CD14-positive monocyte (primary cell): Measurements from ENCODE around the gene SIRPB2. TPM values are rescaled to one million over a fixed set of nuclear protein-coding genes. Genes with fewer than 3 reads are reported as not detected.
A peak's percentile ranks its signal among the peaks of the same experiment; 100 is the strongest.

Experiments used
- DNase-seq, 3 donors: peaks; one replicate each; pipeline ENCODE4 v3.0.0-alpha.2; 2011 to 2022
- H2AFZ ChIP-seq: 2 replicates; pipeline ENCODE4 v1.6.0; 2012; ENCODE audit warnings: mild to moderate bottlenecking, low read depth, low read length, inconsistent platforms; ENCODE audit not compliant: insufficient read depth, poor library complexity, severe bottlenecking
- H3K27ac ChIP-seq, 2 donors: 1 replicate in 1 of 2; 2 replicates in 1 of 2; pipeline ENCODE4 v1.5.1; 2012 to 2013; ENCODE audit warnings: low read length in 2 of 2, control low read depth in 1 of 2, inconsistent platforms in 1 of 2, low read depth in 1 of 2, mild to moderate bottlenecking in 1 of 2
- H3K27me3 ChIP-seq, 2 donors: one replicate each; pipeline versions ENCODE4 v1.6.0 to v1.6.1; 2011 to 2013; ENCODE audit warnings: low read length in 2 of 2; ENCODE audit not compliant: control insufficient read depth in 2 of 2, insufficient read depth in 2 of 2
- H3K36me3 ChIP-seq, 2 donors: replicated peaks in 1 of 2; 1 replicate in 1 of 2; 2 replicates in 1 of 2; pipeline versions ENCODE4 v1.5.1 to v1.6.1; 2012 to 2013; ENCODE audit warnings: low read length in 2 of 2, control low read depth in 1 of 2, inconsistent platforms in 1 of 2, mild to moderate bottlenecking in 1 of 2; ENCODE audit not compliant: insufficient read depth in 2 of 2, control insufficient read depth in 1 of 2
- H3K4me1 ChIP-seq, 2 donors: 1 replicate in 1 of 2; 2 replicates in 1 of 2; pipeline versions ENCODE4 v1.5.1 to v1.6.1; 2012 to 2013; ENCODE audit warnings: low read length in 2 of 2, control low read depth in 1 of 2, inconsistent platforms in 1 of 2, mild to moderate bottlenecking in 1 of 2, moderate library complexity in 1 of 2; ENCODE audit not compliant: insufficient read depth in 2 of 2, control insufficient read depth in 1 of 2
- H3K4me2 ChIP-seq: replicated peaks from 2 replicates; pipeline ENCODE3; 2012; ENCODE audit warnings: low read length, moderate library complexity, mild to moderate bottlenecking; ENCODE audit not compliant: poor library complexity, severe bottlenecking; ENCODE audit errors: extremely low read depth
- H3K4me3 ChIP-seq, 3 experiments: fragments of 200-600 bp in 1 of 3; sonication (generic) in 1 of 3; replicated peaks in 1 of 3; 1 replicate in 2 of 3; 2 replicates in 1 of 3; pipeline ENCODE4 v1.5.1; 2011 to 2013; ENCODE audit warnings: low read length in 3 of 3, mild to moderate bottlenecking in 3 of 3, control low read depth in 2 of 3, low read depth in 2 of 3, inconsistent platforms in 1 of 3, moderate library complexity in 1 of 3
- H3K79me2 ChIP-seq: 2 replicates; pipeline ENCODE4 v1.6.0; 2012; ENCODE audit warnings: mild to moderate bottlenecking, control low read depth, inconsistent platforms, low read length, moderate library complexity; ENCODE audit not compliant: insufficient read depth
- H3K9ac ChIP-seq: 2 replicates; pipeline ENCODE4 v1.6.0; 2017; ENCODE audit warnings: low read length, mild to moderate bottlenecking; ENCODE audit not compliant: insufficient read depth, poor library complexity, severe bottlenecking
- H3K9me3 ChIP-seq, 2 donors: replicated peaks in 1 of 2; 1 replicate in 1 of 2; 2 replicates in 1 of 2; pipeline versions ENCODE4 v1.5.1 to v1.6.1; 2012 to 2013; ENCODE audit warnings: low read length in 2 of 2, control low read depth in 1 of 2; ENCODE audit not compliant: control insufficient read depth in 1 of 2, insufficient read depth in 1 of 2
- H4K20me1 ChIP-seq: 2 replicates; pipeline ENCODE4 v1.6.0; 2012; ENCODE audit warnings: mild to moderate bottlenecking, low read length, control low read depth, moderate library complexity; ENCODE audit not compliant: insufficient read depth
- H3K27ac Mint-ChIP-seq, 7 donors: one replicate each; pipeline ENCODE4 v1.8.0; 2020; ENCODE audit warnings: mild to moderate bottlenecking in 7 of 7, mixed read lengths in 7 of 7, moderate library complexity in 6 of 7, inconsistent platforms in 2 of 7
- H3K27me3 Mint-ChIP-seq, 3 donors: one replicate each; pipeline ENCODE4 v1.8.0; 2021 to 2022; ENCODE audit warnings: low read depth in 3 of 3, mild to moderate bottlenecking in 3 of 3, mixed read lengths in 3 of 3, moderate library complexity in 3 of 3, inconsistent platforms in 1 of 3
- H3K36me3 Mint-ChIP-seq, 2 donors: one replicate each; pipeline ENCODE4 v1.8.0; 2020; ENCODE audit warnings: mixed read lengths in 2 of 2, inconsistent platforms in 1 of 2, mild to moderate bottlenecking in 1 of 2
- H3K4me1 Mint-ChIP-seq: one replicate; pipeline ENCODE4 v1.8.0; 2020; ENCODE audit warnings: mild to moderate bottlenecking, mixed read lengths
- H3K4me3 Mint-ChIP-seq, 2 donors: one replicate each; pipeline ENCODE4 v1.8.0; 2020; ENCODE audit warnings: mild to moderate bottlenecking in 2 of 2, mixed read lengths in 2 of 2, moderate library complexity in 1 of 2
- H3K9me3 Mint-ChIP-seq, 7 donors: one replicate each; pipeline ENCODE4 v1.8.0; 2020 to 2022; ENCODE audit warnings: mixed read lengths in 7 of 7, mild to moderate bottlenecking in 6 of 7, moderate library complexity in 6 of 7, inconsistent platforms in 2 of 7
- CTCF ChIP-seq: fragments of 200-600 bp; IDR thresholded peaks from one replicate; pipeline ENCODE4 v1.8.0; 2022; ENCODE audit warnings: antibody characterized with exemption, mild to moderate bottlenecking
- WGBS: methylation state at CpG from one replicate; pipeline ENCODE4 v1.1.5; 2013; ENCODE audit warnings: missing lambda C conversion rate; ENCODE audit not compliant: insufficient coverage; 5-methylcytosine and 5-hydroxymethylcytosine counted together
- intact Hi-C, 2 donors: fragments of 100-400 bp; cut with micrococcal nuclease; formaldehyde crosslinking; loops; one replicate each; pipeline versions ENCODE4 v1.15.0 to v1.15.1; 2023
- polyA plus RNA-seq, 3 donors: library from polyadenylated mRNA; depleted of rRNA in 1 of 3; unstranded in 2 of 3; stranded (reverse) in 1 of 3; fragments of 300-500 nt in 2 of 3; fragments of >200 nt in 1 of 3; fragmentation: Illumina TruSeq in 2 of 3; gene quantifications; 1 replicate in 2 of 3; 2 replicates in 1 of 3; pipeline ENCODE4 v1.2.3, GENCODE V29; 2012 to 2021

Gene SIRPB2
- polyA plus RNA-seq, 3 donors = 81.5 to 174 (median 92.8) TPM

GRCh38 chr20:1505361-1505760, 14.1 kb upstream of the SIRPB2 start:
- peaks cover 0 to 2% (median 0%) of the 10 kb centered on the region in 7 donors for H3K9me3 Mint-ChIP-seq
- Histone ChIP-seq H3K4me3 (no peak overlapping the region), H3K27ac (no peak overlapping the region), H3K4me2 (no peak overlapping the region), H3K27me3 (no peaks in the 10 kb centered on the region), H3K9ac (no peak overlapping the region), H3K4me1 (peaks cover 7 to 11% of the 10 kb centered on the region in 2 donors), H2AFZ (no peak overlapping the region), H3K9me3 (no peaks in the 10 kb centered on the region), H3K36me3 (no peaks in the 10 kb centered on the region), H4K20me1 (no peaks in the 10 kb centered on the region), H3K79me2 (no peaks in the 10 kb centered on the region)
- intact Hi-C loops = loop anchor here in 1 of 2 donors (10.0 kb wide), 1 partner anchor 269 kb away; no protein-coding TSS in a partner anchor
- 100% methylated on average over 1 of the region's 3 CpGs for WGBS
- DNase-seq = no peak
- H3K4me1 Mint-ChIP-seq = peaks cover 17% of the 10 kb centered on the region
- H3K27me3 Mint-ChIP-seq = peaks cover 0 to 9% (median 1%) of the 10 kb centered on the region in 3 donors
- no peak for TF ChIP-seq CTCF
- H3K4me3 Mint-ChIP-seq = no peak overlapping the region
- H3K36me3 Mint-ChIP-seq = peaks cover 0 to 5% of the 10 kb centered on the region in 2 donors
- H3K27ac Mint-ChIP-seq = peak overlapping the region in 1 of 7 donors; percentile 49

- Histone ChIP-seq H3K27me3 (no peaks in the 10 kb centered on the region), H4K20me1 (no peaks in the 10 kb centered on the region), H3K79me2 (no peaks in the 10 kb centered on the region), H3K9ac (no peak overlapping the region), H3K4me1 (peaks cover 3 to 11% of the 10 kb centered on the region in 2 donors), H3K9me3 (no peaks in the 10 kb centered on the region), H3K36me3 (no peaks in the 10 kb centered on the region), H3K4me3 (no peak overlapping the region), H3K4me2 (no peak overlapping the region), H2AFZ (peak overlapping the region; percentile 30), H3K27ac (no peak overlapping the region)
- H3K4me3 Mint-ChIP-seq = no peak overlapping the region
- peaks cover 20% of the 10 kb centered on the region for H3K4me1 Mint-ChIP-seq
- DNase-seq = peak; percentile 91 to 96 (median 95)
- intact Hi-C loops = loop anchor here (2.0 to 10.0 kb wide), 5 partner anchors 31 to 271 kb away; partner anchors contain the start of gene NSFL1C (in 1 of the 2)
- WGBS = 0% methylated on average over 4 of the region's 8 CpGs
- TF ChIP-seq CTCF = peak; percentile 99
- H3K27ac Mint-ChIP-seq = peak overlapping the region in 5 of 7 donors; percentile 58 to 87 (median 70)
- peaks cover 0 to 2% (median 0%) of the 10 kb centered on the region in 7 donors for H3K9me3 Mint-ChIP-seq
- H3K27me3 Mint-ChIP-seq = peaks cover 0 to 9% (median 1%) of the 10 kb centered on the region in 3 donors
- peaks cover 0 to 9% of the 10 kb centered on the region in 2 donors for H3K36me3 Mint-ChIP-seq
Observed at GRCh38 chr20:1503564-1504227, 12.5 kb upstream of the SIRPB2 start.
